ENCODE measurements around the gene AP2A2. TPM values are rescaled to one million over a fixed set of nuclear protein-coding genes. Genes with fewer than 3 reads are reported as not detected.

The AP2A2 gene
- total RNA-seq, 1 experiment from 2014 or later, result 55.5 TPM

GRCh38 chr11:1033016-1033798 lies 107.5 kb downstream of the AP2A2 start:
- Histone ChIP-seq H3K4me1 (ENCODE audit: control insufficient read depth in 1 of 2, insufficient read depth in 2 of 2, low read length in 2 of 2) (no peaks in the 10 kb centered on the region), H3K9me3 (ENCODE audit: control insufficient read depth in 1 of 2, insufficient read depth in 1 of 2, low read depth in 1 of 2, low read length in 2 of 2) (no peaks in the 10 kb centered on the region; a peak in 1 of 4 replicates), H3K9ac (ENCODE audit: low read length) (no peak overlapping the region), H2AFZ (ENCODE audit: low read depth, low read length, poor library complexity, severe bottlenecking) (no peak overlapping the region), H3K27ac (ENCODE audit: low read depth, low read length) (no peak overlapping the region), H3K9me2 (ENCODE audit: insufficient read depth) (no peaks in the 10 kb centered on the region), H3K4me2 (ENCODE audit: low read length) (no peak overlapping the region), H3K4me3 (replicated peaks in 1 of 2; ENCODE audit: low read depth in 1 of 2, low read length in 2 of 2) (no peak overlapping the region), H3K27me3 (ENCODE audit: insufficient read depth, low read length) (no peaks in the 10 kb centered on the region), H3K79me2 (ENCODE audit: insufficient read depth, low read length) (no peaks in the 10 kb centered on the region), H3K36me3 (ENCODE audit: control insufficient read depth in 1 of 2, insufficient read depth in 2 of 2, low read length in 2 of 2) (no peaks in the 10 kb centered on the region), H4K20me1 (ENCODE audit: insufficient read depth) (no peaks in the 10 kb centered on the region)
- RAD21 ChIA-PET (ENCODE audit: low non-redundant PET in 1 of 2, low total read pairs in 2 of 2, uncharacterized antibody in 2 of 2, unreplicated experiment in 2 of 2), result no interaction called here
- ATAC-seq, result no peak
- DNase-seq (ENCODE audit: low read depth, low spot score), result no peak
- TF ChIP-seq CBX3 (IDR thresholded peaks at IDR 0.05; ENCODE audit: low read depth) (no peak), CTCF (IDR thresholded peaks at IDR 0.05 in 2 of 3, conservative IDR thresholded peaks at IDR 0.05 in 1 of 3; ENCODE audit: borderline replicate concordance in 1 of 3, insufficient read depth in 1 of 3, low read depth in 2 of 3, low read length in 2 of 3) (no peak), RAD21 (IDR thresholded peaks at IDR 0.05; ENCODE audit: low read depth) (no peak), ZFX (IDR thresholded peaks at IDR 0.05) (no peak), POLR2A (IDR thresholded peaks at IDR 0.05; ENCODE audit: borderline replicate concordance, extremely low read depth, insufficient read depth, insufficient read length) (no peak), ELF1 (IDR thresholded peaks at IDR 0.05; ENCODE audit: borderline replicate concordance, low read depth) (no peak), ATF3 (IDR thresholded peaks at IDR 0.05) (no peak), EZH2phosphoT487 (IDR thresholded peaks at IDR 0.05; ENCODE audit: borderline replicate concordance) (no peak), JUND (IDR thresholded peaks at IDR 0.05) (no peak), ZNF274 (IDR thresholded peaks at IDR 0.05; ENCODE audit: low read depth, low read length) (no peak), POLR2AphosphoS5 (IDR thresholded peaks at IDR 0.05; ENCODE audit: low read depth, low read length) (no peak), REST (IDR thresholded peaks at IDR 0.05; ENCODE audit: low read depth) (no peak), SP1 (IDR thresholded peaks at IDR 0.05; ENCODE audit: low read depth) (no peak), ZBTB33 (IDR thresholded peaks at IDR 0.05; ENCODE audit: extremely low read depth, insufficient replicate concordance, low read length) (no peak), CEBPB (IDR thresholded peaks at IDR 0.05; ENCODE audit: low read depth) (no peak), EZH2 (IDR thresholded peaks at IDR 0.05) (no peak), YY1 (IDR thresholded peaks at IDR 0.05; ENCODE audit: extremely low read depth, insufficient replicate concordance, low read depth, low read length) (no peak)
- POLR2A ChIA-PET, result no interaction called here
- intact Hi-C loops (cut with micrococcal nuclease), result no loop called here
- BruUV-seq (replicated peaks), result no TSS peak
- CTCF ChIA-PET, result no interaction called here
